A673 (cell line): Measurements from ENCODE around the gene SUN3. TPM values are rescaled to one million over a fixed set of nuclear protein-coding genes. Genes with fewer than 3 reads are reported as not detected.

Source experiments
- BruUV-seq: library from RNA; stranded (reverse); fragments of 400-500 nt; replicated peaks from 2 replicates; lab custom pipeline; 2021; lab: Mats Ljungman, UMichigan
- CTCF ChIA-PET: fragments of 300-600 bp; sonication (Branson Sonifier 250); formaldehyde crosslinking; loops from one replicate; lab custom pipeline; 2022; ENCODE audit warnings: antibody characterized with exemption; lab: Charles Lee
- POLR2A ChIA-PET: fragments of 300-600 bp; sonication (Branson Sonifier 250); formaldehyde crosslinking; loops from one replicate; lab custom pipeline; 2022; ENCODE audit warnings: antibody characterized with exemption; ENCODE audit not compliant: low non-redundant PET; lab: Charles Lee
- DNase-seq: peaks from one replicate; pipeline ENCODE4 v3.0.0-alpha.2; 2015; ENCODE audit warnings: low spot score
- H3K27ac ChIP-seq: fragments of 200-600 bp; sonication (generic); 2 replicates; pipeline ENCODE4 v1.5.1; 2016; ENCODE audit warnings: mixed run types, low read depth, mild to moderate bottlenecking, mixed read lengths, antibody characterized with exemption, low read length; ENCODE audit not compliant: poor library complexity, severe bottlenecking
- H3K27me3 ChIP-seq: fragments of 200-600 bp; sonication (generic); replicated peaks from 2 replicates; pipeline ENCODE4 v1.6.1; 2017; ENCODE audit warnings: mixed run types, low read depth, mild to moderate bottlenecking, mixed read lengths, antibody characterized with exemption, low read length; ENCODE audit not compliant: insufficient read depth, poor library complexity
- H3K36me3 ChIP-seq: fragments of 200-600 bp; sonication (generic); 2 replicates; pipeline ENCODE4 v1.6.1; 2016; ENCODE audit warnings: mixed run types, mild to moderate bottlenecking, mixed read lengths, antibody characterized with exemption, low read length; ENCODE audit not compliant: insufficient read depth, poor library complexity, severe bottlenecking
- H3K4me1 ChIP-seq: fragments of 200-600 bp; sonication (generic); 2 replicates; pipeline ENCODE4 v1.6.1; 2017; ENCODE audit warnings: mixed run types, mild to moderate bottlenecking, mixed read lengths, antibody characterized with exemption, low read length; ENCODE audit not compliant: insufficient read depth, poor library complexity, severe bottlenecking
- H3K4me3 ChIP-seq: fragments of 200-600 bp; sonication (generic); 2 replicates; pipeline ENCODE4 v1.5.1; 2016; ENCODE audit warnings: low read depth, mixed run types, mild to moderate bottlenecking, mixed read lengths, low read length; ENCODE audit not compliant: poor library complexity, severe bottlenecking
- H3K9me3 ChIP-seq: fragments of 200-600 bp; sonication (generic); 2 replicates; pipeline ENCODE4 v1.6.1; 2016; ENCODE audit warnings: mixed run types, low read depth, mild to moderate bottlenecking, mixed read lengths, antibody characterized with exemption, low read length; ENCODE audit not compliant: poor library complexity, severe bottlenecking
- EZH2 ChIP-seq: fragments of 200-600 bp; sonication (generic); IDR thresholded peaks from 2 replicates; pipeline ENCODE4 v1.6.1; 2017; ENCODE audit warnings: borderline replicate concordance, low read depth, mild to moderate bottlenecking, mixed read lengths, antibody characterized with exemption, low read length; ENCODE audit not compliant: poor library complexity, severe bottlenecking
- intact Hi-C: fragments of 100-400 bp; cut with micrococcal nuclease; formaldehyde crosslinking; loops from one replicate; pipeline ENCODE4 v1.10.0; 2022; ENCODE audit not compliant: unreplicated experiment
- total RNA-seq: library from RNA; stranded (reverse); gene quantifications from 2 replicates; pipeline ENCODE4 v1.2.3, GENCODE V29; 2021
- TF ChIP-seq, protein P1 (sequence below): fragments of 300-800, 200-600 bp; sonication (generic); conservative IDR thresholded peaks from 2 replicates; pipeline ENCODE4 v1.5.1; 2017; ENCODE audit warnings: low read depth, mild to moderate bottlenecking, antibody characterized with exemption, low read length, moderate library complexity, mixed read lengths

The SUN3 gene
- total RNA-seq, 1 experiment from 2014 or later: not detected

DNA sequence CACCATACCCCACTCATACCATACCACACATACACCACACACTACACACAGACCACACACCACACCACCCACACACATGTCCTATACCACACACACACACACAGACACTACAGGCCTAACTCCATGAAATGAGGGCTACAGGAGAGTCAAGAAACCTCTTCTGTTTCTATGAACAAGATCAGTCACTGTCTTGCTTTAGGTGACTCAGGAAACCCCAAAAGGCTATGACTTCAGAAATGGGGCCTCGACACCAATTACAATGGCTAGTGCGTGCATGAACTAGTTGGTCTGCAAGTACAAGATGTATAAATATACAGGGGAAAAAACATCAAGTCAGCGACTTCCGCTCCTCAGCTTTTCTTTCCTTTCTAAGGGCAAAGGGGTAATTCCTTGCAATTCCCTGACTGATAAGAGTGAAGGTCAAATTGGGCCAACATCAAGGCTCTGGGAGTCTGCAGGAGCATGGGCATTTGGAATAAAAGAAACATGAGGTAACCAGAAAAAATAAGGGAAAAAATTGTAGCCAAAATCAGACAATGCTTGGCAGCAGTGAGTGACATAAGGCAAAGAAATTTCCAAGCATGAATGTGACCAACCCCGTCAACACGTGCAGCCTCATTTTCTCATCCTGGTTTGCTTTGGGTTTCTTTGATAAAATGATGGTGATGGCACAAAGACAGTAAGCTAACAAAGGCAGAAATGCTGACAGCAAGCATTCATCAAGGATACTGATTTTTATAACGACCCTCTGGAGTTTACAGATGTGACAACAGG lies 82.1 kb downstream of the SUN3 start:
- BruUV-seq: no TSS peak
- no peak for DNase-seq
- intact Hi-C loops: loop anchor here (5.0 kb wide), 1 partner anchor 1906 kb away; no protein-coding TSS in a partner anchor
- no peak for TF ChIP-seq EZH2
- TF ChIP-seq, protein P1, sequence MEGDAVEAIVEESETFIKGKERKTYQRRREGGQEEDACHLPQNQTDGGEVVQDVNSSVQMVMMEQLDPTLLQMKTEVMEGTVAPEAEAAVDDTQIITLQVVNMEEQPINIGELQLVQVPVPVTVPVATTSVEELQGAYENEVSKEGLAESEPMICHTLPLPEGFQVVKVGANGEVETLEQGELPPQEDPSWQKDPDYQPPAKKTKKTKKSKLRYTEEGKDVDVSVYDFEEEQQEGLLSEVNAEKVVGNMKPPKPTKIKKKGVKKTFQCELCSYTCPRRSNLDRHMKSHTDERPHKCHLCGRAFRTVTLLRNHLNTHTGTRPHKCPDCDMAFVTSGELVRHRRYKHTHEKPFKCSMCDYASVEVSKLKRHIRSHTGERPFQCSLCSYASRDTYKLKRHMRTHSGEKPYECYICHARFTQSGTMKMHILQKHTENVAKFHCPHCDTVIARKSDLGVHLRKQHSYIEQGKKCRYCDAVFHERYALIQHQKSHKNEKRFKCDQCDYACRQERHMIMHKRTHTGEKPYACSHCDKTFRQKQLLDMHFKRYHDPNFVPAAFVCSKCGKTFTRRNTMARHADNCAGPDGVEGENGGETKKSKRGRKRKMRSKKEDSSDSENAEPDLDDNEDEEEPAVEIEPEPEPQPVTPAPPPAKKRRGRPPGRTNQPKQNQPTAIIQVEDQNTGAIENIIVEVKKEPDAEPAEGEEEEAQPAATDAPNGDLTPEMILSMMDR: no peak
- CTCF ChIA-PET: interaction anchor here (0.5 kb wide), 1 partner anchor 187 kb away, joined by 3 read pairs; no protein-coding TSS in a partner anchor
- no peaks in the 10 kb centered on the region for H3K27me3 ChIP-seq
- H3K4me3 ChIP-seq: no peak overlapping the region
- H3K4me1 ChIP-seq: no peaks in the 10 kb centered on the region
- POLR2A ChIA-PET: no interaction called here
- H3K36me3 ChIP-seq: no peaks in the 10 kb centered on the region
- no peaks in the 10 kb centered on the region for H3K9me3 ChIP-seq
- H3K27ac ChIP-seq: no peak overlapping the region

DNA sequence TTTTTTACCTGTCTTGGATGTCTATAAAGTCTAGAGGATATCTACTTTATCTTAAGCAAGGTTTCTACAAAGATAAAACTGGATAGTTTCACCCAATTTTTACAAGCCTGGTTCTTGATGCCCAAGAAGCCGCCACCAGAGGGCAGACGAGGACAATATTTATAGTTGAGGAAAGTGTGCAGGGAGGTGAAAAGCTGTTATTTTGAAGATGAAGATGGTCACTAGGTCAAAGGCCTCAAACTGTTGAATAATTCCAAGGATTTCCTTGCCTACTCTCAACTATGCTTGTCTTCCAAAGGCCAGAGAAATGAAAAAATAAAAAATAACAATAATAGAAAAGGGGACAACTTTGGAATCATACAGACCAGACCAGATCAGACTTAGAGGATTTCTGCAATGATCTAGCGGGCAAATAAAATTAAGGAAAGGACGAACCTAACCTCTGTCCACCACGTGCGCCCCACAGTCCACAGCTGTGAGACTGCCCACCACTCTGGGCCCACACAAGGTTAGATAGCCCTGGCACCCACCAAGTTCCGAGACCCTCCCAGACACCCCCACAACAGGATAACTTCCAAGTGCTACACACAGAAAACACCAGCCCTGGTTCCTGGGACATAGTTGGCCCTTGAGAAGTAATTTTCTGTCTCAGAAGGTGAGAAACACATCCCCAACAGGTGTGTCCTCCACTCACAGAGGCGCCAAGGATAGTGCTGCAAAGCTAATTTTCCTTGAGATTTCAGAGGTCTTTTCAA lies 83.5 kb downstream of the SUN3 start:
- ChIA-PET CTCF (interaction anchor here (0.7 to 2.2 kb wide), 4 partner anchors 23 to 679 kb away, joined by 4 to 18 read pairs (median 6); no protein-coding TSS in a partner anchor), POLR2A (no interaction called here)
- intact Hi-C loops: loop anchor here (1.0 to 5.0 kb wide), 3 partner anchors 165 to 1907 kb away; no protein-coding TSS in a partner anchor
- peak; percentile 70 for DNase-seq
- no peaks in the 10 kb centered on the region for H3K9me3 ChIP-seq
- H3K4me1 ChIP-seq: peaks cover 4% of the 10 kb centered on the region
- BruUV-seq: no TSS peak
- no peak overlapping the region for H3K27ac ChIP-seq
- TF ChIP-seq, protein P1: peak; percentile 87
- no peak for TF ChIP-seq EZH2
- H3K4me3 ChIP-seq: no peak overlapping the region
- no peaks in the 10 kb centered on the region for H3K36me3 ChIP-seq
- H3K27me3 ChIP-seq: no peaks in the 10 kb centered on the region

DNA sequence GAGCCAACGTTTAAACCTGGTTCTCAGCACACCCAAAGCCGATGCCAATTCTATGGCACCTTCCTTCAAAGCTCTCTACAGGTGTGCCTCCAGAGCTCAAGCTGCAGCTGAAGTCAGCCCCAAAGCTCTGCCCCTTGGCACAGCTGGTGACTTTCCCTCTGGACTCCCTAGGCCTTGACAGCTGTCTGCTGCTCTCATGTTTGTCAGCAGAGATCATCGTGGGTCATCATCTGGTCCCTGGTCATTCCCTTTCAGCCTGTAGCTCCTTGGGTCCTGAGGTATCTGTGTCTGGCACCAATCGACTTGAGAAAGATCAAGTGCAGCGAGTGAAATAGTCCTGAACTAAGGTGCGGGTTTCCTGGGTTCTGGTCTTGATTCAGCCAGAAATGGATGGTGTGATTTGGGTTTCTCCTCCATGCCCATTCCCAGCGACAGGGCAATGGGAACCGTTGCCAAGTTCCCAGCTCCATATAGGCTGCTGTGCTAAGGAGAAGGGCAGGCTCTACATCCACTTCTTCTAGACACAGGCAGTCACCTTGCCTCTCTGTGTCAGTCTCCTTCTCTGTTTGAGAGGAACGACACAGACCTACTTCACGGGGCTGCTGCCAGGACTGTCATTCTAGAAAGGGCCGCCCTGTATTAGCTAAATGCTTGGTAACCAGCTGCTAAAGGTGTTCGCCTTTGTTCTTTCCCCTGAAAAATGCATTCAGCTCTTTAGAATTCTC lies 84.2 kb downstream of the SUN3 start:
- Histone ChIP-seq H3K27me3 (no peaks in the 10 kb centered on the region), H3K36me3 (no peaks in the 10 kb centered on the region), H3K27ac (no peak overlapping the region), H3K4me1 (peaks cover 4% of the 10 kb centered on the region), H3K4me3 (no peak overlapping the region), H3K9me3 (no peaks in the 10 kb centered on the region)
- DNase-seq: no peak
- no TSS peak for BruUV-seq
- intact Hi-C loops: loop anchor here (1.0 to 5.0 kb wide), 3 partner anchors 166 to 1908 kb away; no protein-coding TSS in a partner anchor
- POLR2A ChIA-PET: no interaction called here
- TF ChIP-seq, protein P1: no peak
- TF ChIP-seq EZH2: no peak
- CTCF ChIA-PET: interaction anchor here (0.6 to 2.2 kb wide), 4 partner anchors 24 to 210 kb away, joined by 3 to 18 read pairs (median 6); no protein-coding TSS in a partner anchor
